Activated CD8-positive, alpha-beta memory T cell treated with anti-CD3 and anti-CD28 coated beads for 4 hours (primary cell): ENCODE results near the gene AVEN.

Source experiments
- DNase-seq, 2 donors: peaks; one replicate each; pipeline ENCODE4 v3.0.0-alpha.2; 2020; ENCODE audit warnings: low read depth in 2 of 2

The AVEN gene

DNA sequence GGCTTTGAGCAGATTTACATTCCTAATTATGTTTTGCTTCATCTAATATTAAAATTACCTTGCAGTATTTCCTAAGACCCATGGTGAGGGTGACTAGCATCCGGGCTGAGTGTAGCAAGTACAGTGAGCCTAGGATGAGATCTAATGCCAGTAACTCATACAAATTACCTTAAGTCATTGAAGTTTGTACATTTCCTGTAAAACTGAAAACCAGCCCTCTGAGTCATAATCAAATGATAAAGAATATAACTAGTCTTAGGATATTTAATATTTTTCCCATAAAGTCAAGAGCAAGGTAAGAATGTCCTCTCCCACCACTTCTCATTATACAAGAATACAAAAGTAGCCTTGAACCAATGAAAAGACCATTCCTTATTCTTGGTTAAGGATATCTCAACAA is 125.5 kb downstream of the AVEN start:
- DNase-seq = no peak

- DNase-seq = no peak
These were observed 126.7 kb downstream of the AVEN start for GRCh38 chr15:33912326-33912725.

DNA sequence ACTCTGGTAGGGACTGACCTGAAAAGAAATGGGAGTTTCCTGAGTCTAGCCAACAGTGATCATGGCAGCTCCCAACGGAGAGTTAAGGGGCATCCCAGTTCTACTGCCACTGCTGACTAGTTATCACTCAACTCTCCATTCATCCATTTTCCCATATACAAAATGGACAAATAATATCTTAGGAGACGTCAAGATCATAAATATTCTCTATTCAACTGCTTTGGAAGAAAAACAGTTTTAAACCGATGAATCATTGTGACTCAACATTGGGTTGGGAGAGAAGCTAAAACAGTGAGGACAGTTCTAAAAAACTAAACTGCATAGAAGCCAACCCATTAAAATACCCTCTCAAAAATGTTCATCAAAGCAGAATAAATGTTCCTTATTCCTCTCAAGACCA is 128.3 kb downstream of the AVEN start:
- DNase-seq = no peak

- DNase-seq = no peak
These were observed 130.6 kb downstream of the AVEN start for GRCh38 chr15:33908406-33908805.

DNA sequence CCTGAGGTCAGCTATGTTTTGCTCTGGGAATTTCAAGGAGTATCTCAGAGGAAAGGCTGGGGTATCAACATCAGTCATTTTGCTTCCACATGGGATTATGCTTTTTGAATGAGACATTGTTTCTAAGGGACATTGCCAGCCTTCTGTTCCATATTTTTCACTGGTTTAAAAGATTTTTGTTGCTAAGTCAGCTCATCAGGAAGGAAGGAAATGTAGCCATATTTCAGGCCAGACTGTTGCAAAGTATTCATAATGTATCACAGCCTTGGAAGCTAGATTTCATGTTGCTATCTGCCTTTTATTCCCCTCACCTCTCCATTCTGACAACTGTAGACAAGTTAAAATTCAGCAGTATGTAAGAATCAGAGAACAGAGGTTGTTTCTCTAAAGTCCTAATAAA is 131.7 kb downstream of the AVEN start:
- no peak for DNase-seq

DNA sequence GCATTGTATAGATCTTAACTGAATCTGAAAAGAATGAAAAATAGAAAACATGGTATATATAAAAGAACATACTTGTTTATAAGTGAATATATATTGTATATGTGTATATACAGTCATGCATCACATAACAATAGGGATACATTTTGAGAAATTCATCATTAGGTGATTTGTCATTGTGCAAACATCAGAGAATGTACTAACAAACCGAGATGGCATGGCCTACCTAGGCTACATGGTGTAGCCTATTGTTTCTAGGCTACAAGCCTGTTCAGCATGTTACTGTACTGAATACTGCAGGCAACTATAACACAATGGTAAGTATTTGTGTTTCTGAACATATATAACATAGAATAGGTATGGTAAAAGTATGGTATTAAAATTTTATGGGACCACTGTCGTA is 135.3 kb downstream of the AVEN start:
- DNase-seq = no peak

- DNase-seq = no peak
These were observed 137.0 kb downstream of the AVEN start for GRCh38 chr15:33902043-33902442.

DNA sequence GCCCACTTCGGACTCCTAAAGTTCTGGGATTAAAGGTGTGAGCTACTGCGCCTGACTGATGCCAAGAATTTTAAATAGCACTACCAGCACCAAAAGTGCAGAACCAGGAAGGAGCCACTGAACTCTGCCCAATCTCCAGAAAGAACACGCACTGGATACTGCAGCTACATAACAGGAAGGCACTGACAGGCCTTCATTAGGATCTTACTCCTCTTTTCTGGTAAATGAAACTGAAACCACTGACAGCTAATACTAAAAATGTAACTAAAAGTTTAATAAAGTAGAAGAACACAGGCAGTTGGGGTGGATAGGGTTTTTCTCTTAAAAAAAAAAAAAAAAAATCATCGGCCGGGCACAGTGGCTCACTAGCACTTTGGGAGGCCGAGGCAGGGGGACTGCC is 144.8 kb downstream of the AVEN start:
- DNase-seq = no peak

- no peak for DNase-seq
These were observed 150.8 kb downstream of the AVEN start for GRCh38 chr15:33888176-33888575.

DNA sequence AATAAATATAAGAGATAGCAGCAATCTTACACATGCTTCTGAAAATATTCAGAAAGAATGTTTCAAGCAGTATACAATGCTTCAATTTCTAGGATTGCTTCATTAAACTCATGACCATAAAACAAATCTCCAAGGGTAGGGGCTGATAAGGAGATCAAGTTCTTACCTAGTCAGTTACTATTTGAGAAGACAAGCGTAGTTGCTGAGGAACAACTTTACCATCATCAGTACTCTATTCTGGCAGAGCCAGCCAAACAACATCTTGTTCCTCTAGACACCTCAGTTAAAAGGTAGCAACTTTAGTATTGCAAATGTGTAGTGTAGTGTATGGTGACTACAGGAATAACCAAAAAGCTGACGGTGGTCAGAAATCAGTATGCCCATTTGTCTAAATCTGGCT is 156.1 kb downstream of the AVEN start:
- no peak for DNase-seq

DNA sequence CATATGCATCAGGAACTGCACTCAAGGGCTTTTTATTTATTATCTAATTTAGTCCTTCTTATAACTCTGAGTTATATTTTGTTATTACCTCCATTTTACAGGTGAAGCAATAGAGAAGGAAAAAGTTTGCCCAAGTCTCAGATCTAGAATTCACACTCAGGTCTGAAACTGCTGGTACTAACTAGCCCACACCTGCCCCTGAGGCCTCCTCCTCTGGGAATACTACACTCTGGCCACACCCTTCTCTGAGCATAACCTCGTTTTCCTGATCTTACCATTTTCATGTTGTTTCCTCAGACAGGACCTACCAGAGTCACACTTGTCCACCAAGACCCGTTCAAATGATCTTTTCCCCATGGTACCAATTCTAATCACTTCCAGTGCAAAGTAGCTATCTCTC is 164.8 kb downstream of the AVEN start:
- no peak for DNase-seq

DNA sequence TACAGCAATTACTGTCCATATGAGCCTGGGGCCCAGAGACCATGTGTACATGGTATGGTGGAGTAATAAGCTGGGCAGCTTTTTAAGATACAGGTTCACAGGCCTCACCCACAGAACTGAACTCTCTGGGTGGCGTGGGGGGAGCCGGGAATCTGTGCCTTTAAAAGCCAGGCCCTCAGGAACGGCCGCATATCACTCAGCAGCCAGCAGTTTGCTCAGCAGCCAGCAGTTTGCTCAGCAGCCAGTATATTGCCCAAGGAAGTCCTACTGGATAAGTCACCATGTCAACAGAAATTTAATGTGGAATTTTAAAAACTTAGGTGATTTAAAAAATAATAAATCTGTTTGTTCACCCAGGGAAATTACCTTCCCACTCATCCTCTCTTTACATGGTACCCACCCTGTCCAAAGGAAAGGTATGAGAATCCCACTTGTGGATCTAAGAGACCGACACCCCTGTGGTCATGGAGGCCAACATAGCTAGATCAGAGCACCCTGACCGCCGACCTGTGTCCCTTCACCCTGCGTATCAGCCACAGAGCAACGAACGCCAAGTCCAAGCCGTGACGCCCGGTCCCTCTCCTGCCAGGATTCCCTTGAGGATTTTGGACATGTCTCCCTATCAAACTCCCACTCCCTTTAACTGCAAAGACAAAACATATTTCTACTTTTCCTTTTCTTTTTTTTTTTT is 166.4 kb downstream of the AVEN start:
- DNase-seq = no peak

GRCh38 chr15:33871980-33872379 is 167.0 kb downstream of the AVEN start:
- no peak for DNase-seq

DNA sequence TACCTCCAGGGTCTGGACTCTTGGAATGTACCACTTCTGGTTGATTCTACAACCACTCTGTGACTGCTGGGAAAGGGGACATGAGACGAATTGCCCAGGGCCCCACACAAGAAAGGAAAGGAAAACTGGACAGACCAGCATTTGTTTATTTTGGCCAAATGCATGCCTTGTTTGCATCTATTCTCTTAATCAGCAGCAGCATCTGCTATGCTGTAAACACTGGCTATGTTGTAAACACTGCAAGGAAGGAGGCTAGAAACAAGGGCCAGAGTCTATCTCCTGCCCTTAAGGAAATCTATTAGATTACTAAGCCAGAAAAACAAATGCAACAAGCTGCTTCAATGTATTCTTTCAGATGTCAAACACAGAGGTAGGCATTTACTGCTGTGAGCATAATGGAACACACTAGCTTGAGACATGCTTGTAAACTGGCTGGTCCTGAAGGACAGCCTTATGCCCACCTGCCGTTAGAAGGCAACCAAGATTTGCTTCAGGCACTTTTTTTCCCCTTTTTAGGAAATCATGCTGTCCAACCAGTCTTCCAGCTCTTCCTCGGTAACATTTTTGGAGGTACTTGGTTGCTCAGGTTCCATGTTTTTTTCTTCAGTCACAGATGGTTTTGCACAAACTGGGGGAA is 172.8 kb downstream of the AVEN start:
- DNase-seq = no peak

DNA sequence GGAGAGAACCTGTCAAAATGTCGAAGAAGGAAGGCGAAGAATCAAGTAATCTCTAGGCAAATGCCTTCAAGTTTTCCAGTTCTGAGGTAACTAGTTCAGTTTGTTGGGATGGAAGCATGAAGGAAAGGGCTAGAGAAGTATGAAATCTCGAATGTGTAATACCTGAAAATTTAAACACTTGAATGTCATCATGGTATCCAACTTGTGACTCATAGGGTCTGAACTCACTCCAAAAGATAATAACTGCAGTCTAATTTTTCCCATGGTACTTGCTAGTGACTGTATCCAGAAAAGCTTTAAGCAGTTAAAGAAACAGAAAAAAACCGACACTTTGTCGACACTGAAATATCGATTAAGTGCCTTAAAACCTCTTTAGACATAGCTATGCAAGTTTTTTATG is 173.6 kb downstream of the AVEN start:
- DNase-seq = no peak

DNA sequence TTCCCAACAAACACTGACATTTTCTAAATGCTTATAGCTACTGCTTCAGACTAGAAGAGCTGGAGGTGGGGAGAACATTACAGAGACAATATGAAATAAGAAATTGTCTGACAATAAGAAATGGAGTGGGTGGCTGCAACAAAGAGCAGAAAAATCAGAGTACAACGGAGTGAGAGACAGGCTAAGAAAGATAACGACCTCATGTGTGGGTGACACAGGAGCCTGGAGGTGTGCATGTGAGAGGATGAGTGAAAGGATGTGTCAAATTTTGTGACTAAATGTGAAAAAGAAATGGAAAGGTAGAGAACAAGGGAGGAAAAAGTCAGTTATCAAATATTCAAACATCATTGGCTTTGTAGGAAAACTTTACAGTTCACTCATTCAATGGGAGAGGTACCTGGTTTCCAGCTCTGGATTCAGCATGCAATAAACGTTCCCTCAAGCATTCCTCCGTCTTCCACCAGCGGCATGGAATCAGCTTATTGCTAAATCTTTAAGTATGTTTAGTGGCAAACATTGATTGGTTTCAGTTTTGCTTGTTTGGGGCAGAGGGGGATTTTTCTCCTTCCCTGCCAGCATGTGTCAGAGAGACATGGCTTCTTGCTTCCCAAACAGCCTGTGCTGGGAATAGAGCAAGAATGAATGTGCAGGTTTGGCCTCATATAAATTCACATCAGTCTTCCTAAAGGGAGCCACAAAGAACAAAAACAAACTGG is 174.5 kb downstream of the AVEN start:
- DNase-seq = no peak

- no peak for DNase-seq
These were observed 178.2 kb downstream of the AVEN start for GRCh38 chr15:33860754-33861153.

- DNase-seq = no peak
These were observed 178.9 kb downstream of the AVEN start for GRCh38 chr15:33859992-33860545.

- DNase-seq = no peak
These were observed 180.2 kb downstream of the AVEN start for GRCh38 chr15:33858836-33859235.

GRCh38 chr15:33857726-33858125 is 181.3 kb downstream of the AVEN start:
- DNase-seq = no peak

DNA sequence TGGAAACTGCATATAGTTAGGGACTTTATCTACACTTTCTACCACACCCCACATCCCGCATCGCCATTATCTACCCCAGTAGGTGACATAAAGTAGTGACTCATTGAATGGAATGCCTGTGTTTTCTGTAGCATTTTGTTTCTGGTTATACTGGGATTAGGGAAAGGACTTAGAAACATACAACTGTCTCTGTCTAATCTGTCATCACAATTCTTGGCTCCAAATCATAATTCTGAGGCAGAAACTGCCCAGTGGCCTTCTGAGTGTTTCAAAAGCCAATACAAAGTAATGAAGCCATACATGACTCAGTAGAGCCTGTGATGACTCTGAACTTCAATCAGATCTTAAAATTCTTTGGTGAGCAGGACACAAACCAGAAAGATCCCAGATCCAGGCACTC is 186.4 kb downstream of the AVEN start:
- DNase-seq = no peak

DNA sequence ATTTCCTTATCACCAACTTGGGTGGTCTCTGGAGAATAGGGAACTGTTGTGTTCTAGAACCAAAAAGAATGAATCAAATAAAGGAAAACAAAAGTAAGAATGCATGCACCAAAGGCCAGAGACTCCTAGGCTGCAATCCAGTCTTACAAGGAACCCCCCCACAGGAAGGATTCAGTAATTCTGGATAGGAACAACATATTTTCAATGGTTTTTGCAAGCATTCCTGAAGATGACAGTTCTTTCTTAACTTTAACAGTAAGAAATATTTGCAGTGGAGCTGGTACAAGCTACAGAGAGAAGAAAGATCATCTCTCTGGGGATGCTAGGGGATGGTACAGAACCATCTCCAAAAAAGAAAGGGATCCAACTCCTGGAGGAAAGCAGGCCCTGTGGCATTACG is 186.9 kb downstream of the AVEN start:
- no peak for DNase-seq

DNA sequence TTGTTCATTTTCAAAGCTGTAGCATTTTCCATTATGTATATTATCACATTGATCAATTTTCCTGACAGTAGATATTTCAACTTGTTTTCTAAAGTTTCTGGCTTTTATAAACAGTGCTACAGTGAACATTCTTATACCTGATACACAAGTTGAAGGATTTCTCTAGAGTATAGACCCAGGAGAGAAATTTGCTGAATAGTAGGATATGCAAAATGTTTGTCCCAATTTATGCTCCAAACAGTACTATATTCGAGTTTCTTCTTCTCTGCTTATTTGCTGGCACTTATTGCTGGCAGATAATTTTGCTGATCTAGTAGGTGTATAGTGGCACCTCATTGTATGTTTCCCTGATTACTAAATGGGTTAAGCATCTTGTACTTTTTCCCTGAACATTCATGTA is 187.9 kb downstream of the AVEN start:
- no peak for DNase-seq
